Sciatic nerve (tissue), 2 donors: ENCODE measurements around the gene AP3D1. TPM values are rescaled to one million over a fixed set of nuclear protein-coding genes. Genes with fewer than 3 reads are reported as not detected.
"Not testable (repeated sequence)": the region's sequence is repeated elsewhere in the genome, so short reads cannot be mapped to it uniquely, and the experiment has no call there.

Experiments
- ATAC-seq: fragments of 200-7000 bp; cut with Tn5 transposase; one replicate; pipeline ENCODE4 v1.9.1; 2020; ENCODE audit warnings: mild to moderate bottlenecking, moderate library complexity
- DNase-seq: peaks from one replicate; pipeline ENCODE4 v3.0.0-alpha.2; 2020; ENCODE audit warnings: low spot score
- intact Hi-C: fragments of 100-400 bp; cut with DNase I; formaldehyde crosslinking; loops from one replicate; pipeline ENCODE4 v1.14.2; 2022
- total RNA-seq: library from RNA; stranded (reverse); fragmentation: NEBNext Ultra II Directional; extraction: Animal tissue kit (Norgen Biotek cat#: 25700); gene quantifications from one replicate; pipeline ENCODE4 v1.2.1, GENCODE V29; 2021
- donor health status: DM: no; HTN: no; CAD: no.
- donor health status: DM: no; HTN: no; CAD: no.

AP3D1 gene
- total RNA-seq, result 81.4 TPM

GRCh38 chr19:2151339-2152229 is at the start of gene AP3D1:
TSS of gene AP3D1 (minus strand) at chr19:2151566. CDS start at chr19:2151334, 232 bp downstream.
- ATAC-seq, result peak; percentile 98
- DNase-seq, result peak; percentile 99
- intact Hi-C loops, result no loop called here

- ATAC-seq, intact Hi-C loops, DNase-seq: not testable (repeated sequence)
Measured at GRCh38 chr19:2200624-2201294, 49.4 kb upstream of the AP3D1 start.

DNA sequence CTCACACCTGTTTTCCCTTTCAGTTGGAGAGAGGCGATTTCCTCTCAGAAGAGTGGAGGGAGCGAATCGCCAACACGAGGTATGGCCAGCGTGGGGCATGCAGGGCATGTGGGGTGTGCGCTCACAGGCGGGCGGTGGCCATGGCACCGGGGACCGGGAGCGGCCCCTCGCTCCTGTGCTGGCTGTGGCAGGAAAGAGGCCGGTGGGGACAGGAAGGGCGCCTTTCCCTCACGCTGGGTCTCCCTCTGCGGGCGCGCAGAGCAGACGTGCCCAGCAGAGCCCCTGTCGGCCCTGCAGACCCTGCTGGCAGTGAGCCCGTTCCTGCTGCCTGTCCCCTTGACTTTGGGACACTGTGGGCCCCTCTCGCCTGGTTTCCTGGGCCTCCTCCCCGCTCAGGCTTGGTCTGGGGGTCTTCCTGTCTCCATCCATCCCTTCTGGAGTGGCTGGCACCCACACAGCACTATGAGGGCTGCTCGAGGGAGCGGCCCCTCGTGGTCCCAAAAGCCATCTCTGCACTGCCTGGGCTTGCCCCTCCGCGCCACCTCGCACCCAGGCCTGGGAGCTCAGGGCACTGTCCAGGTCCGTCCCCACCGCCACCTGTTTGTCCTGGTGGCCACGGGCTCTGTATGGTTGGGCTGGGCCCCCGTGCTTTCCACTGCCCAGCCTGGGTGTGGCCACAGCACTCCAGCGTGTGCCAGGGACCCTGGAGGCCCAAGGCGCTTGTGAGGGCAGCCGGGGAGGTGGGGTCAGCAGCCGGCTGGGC is 48.7 kb upstream of the AP3D1 start:
- no peak for DNase-seq
- intact Hi-C loops, result no loop called here
- ATAC-seq, result no peak

DNA sequence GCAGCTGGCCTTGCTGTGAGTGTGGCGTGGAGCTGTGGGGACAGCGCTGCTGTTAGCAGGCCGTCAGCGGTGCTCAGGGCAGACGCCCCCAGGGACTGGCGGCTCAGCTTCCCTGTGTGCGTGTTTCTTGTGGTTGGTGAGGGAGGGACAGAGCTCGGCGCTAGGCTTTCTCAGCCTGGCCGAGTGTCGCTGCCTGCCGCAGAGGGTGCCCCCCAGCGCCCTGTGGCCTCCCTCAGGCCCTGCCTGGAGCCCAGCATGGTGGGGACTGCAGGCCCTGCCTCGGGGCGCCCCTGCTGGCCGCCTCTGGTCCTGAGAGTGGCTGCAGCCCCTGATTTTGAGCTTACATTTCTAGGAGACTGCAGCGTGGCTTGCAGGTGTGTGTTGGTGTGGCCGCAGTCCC is 47.8 kb upstream of the AP3D1 start:
- ATAC-seq (no peak), DNase-seq (no peak)
- intact Hi-C loops, result no loop called here

DNA sequence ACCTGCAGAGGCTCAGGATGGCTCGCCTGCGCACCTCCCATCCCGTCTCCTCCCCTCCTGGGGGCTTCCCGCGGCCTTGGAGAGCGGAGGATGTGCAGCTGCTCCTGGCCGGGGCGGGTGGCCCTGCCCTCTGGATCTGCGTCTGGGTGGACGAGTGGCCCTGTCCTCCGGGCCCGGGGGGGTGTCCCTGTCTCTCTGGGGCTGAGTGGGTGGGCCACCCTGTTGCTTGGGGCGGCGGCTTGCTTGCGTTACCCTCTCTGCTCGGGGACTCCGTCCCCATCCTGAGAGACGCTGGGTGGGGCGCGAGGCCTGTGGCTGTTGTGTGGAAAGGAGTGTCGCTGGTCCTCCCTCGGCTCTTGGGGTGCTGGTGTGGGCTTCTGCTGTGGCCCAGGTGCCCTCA is 47.0 kb upstream of the AP3D1 start:
- no peak for DNase-seq
- no peak for ATAC-seq
- intact Hi-C loops, result no loop called here

DNA sequence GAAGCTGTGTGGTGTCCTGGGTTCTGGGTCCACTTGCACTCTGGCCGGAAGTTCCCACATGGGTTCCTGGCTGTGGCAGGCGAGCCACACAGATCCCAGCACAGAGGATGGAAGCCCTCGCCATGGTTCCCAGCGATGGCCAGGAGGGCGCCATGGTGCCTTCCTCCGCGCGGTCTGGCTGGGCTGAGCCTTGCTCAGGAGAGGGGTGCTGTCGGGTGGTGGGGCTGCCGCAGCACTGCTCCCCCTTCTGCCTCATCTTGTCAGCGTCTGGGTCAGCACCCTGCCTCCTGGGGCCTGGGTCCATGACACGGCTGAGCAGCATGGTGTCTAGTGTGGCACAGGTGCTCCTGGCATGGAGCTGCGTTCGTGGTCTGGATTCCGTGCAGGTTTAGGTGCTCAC is 45.9 kb upstream of the AP3D1 start:
- intact Hi-C loops, result no loop called here

DNA sequence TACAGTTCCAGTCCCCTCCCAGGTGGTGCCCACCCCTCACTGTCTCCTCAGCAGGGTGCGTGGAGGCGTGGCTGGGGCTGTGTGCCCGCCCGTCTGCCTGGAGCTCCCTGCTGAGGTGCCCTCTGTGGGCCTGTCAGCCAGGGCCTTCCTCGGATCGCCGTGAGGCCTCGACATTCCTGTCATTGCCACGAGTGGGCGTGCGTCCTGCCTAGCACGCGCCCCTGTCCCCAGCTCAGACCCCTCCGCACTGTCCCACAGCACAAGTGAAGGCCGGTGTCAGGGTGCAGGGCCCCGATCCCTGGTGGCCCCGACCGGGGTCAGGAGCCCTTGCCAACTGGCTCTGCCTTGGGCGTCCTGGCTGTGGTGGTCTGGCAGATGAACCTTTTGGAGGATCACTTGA is 44.5 kb upstream of the AP3D1 start:
- DNase-seq (no peak), ATAC-seq (no peak)
- intact Hi-C loops, result no loop called here

More for the DNA sequence above, 45.9 kb upstream of the AP3D1 start:
- ATAC-seq (no peak), DNase-seq (no peak)

DNA sequence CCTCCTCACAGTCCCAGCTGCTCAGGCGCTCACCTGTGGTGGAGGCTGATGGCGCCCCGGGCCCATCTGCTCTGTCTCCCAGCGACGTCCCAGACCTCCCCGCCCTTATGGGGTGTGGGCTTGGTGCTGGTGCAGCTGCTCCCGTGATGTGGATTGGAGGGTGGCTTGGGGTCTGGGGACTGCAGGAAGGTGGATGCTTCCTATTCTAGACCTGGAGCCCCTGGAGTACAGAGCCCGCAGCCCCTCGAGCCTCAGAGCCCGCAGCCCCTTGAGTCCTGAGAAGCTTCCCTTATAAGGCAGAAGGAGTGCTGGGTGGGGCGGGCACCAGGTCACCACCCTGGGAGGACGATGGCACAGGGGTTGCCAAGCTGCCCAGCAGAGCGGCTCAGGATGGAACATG is 44.0 kb upstream of the AP3D1 start:
- no peak for ATAC-seq
- no peak for DNase-seq
- intact Hi-C loops, result no loop called here

GRCh38 chr19:2194513-2195078 is 43.2 kb upstream of the AP3D1 start:
- no peak for DNase-seq
- ATAC-seq, result no peak
- intact Hi-C loops, result no loop called here

DNA sequence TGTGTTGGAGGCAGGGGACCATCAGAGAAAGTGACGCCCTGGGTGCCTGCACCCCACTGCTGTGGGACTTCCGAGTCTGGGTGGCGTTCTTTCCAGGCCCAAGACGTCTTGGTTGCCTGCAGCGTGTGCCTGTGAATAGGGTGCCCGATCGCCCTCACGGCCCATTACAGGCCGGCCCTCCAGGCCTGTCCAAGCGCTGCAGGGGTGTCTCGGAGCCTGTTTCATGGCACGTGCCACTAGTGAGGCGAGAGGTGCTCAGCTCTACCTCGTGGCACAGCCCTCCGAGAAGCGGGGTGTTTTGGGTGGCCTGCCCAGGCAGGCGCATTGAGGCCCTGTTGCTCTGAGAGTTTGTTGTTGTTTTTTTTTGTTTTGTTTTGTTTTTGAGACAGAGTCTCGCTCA is 42.4 kb upstream of the AP3D1 start:
- DNase-seq, result no peak
- no peak for ATAC-seq
- intact Hi-C loops, result no loop called here

GRCh38 chr19:2192862-2193261 is 41.5 kb upstream of the AP3D1 start:
- DNase-seq (no peak), ATAC-seq (no peak)
- intact Hi-C loops, result no loop called here

DNA sequence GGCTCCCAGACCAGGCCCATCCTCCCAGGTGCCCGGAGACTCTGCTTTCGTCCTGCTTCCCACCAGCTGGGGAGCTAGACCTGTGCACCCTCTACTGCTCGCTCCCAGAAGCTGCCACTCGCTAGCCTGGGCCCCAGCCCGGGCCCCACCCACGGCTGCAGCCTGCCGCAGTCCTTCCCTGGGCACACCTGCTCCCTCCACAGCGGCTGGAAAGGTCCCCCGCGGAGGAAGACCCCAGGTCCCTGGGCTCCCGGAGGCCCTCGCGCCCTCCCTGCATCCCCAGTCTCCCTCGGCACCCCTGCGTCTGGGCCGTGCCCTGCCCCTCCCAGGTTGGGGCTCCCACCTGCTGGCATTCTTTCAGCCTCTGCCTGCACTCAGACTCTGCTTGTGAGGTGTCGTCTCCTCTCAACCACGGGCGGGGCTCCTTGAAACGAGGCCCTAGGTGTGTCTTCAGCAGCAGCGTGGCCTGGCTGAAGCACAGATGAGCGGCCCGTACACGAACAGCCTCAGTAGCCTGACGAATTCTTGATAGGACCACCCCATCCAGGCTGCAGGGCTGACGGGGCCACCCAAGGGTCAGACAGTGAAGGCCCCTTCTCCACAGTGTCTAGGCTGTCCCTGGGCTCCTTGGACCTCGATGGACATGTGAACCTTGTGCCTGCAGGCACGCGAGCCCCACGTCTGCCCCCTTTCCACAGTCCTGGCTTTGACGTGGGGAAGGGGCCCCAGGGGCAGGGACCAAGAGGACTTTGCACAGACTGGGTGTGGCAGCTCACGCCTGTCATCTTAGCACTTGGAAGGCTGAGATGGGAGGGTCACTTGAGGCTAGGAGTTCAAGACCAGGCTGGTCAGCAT is 40.3 kb upstream of the AP3D1 start:
- no peak for ATAC-seq
- intact Hi-C loops, result no loop called here
- no peak for DNase-seq

- DNase-seq (no peak), ATAC-seq (no peak)
- intact Hi-C loops, result no loop called here
Measured at GRCh38 chr19:2190848-2191455, 39.6 kb upstream of the AP3D1 start.

DNA sequence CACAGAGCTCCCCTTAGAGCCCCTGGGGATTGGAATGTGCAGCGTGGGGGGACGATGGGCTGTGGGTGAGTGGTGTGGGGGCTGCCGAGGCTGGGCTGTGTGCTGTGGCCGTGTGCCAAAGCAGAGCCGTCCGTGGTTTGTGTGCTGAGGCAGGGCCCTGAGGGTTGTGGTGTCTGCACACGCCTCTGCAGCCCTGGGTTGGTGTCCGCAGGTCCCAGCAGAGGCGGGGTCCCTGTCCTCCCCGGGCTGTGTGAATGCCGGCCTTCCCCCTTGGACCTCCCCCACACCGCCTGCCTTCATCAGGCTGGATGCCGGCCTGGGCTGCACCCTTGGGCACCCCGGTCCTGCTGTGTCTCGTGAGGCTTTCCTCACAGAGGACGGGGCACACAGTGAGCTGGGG is 38.5 kb upstream of the AP3D1 start:
- intact Hi-C loops, result no loop called here
- ATAC-seq, result no peak
- no peak for DNase-seq

GRCh38 chr19:2188708-2189385 is 37.5 kb upstream of the AP3D1 start:
- no peak for ATAC-seq
- intact Hi-C loops, result no loop called here
- no peak for DNase-seq

- ATAC-seq (no peak), DNase-seq (no peak)
- intact Hi-C loops, result no loop called here
Measured at GRCh38 chr19:2187159-2187558, 35.8 kb upstream of the AP3D1 start.

- intact Hi-C loops, result no loop called here
- ATAC-seq (peak; percentile 94), DNase-seq (peak; percentile 89)
Measured at GRCh38 chr19:2186071-2186846, 34.9 kb upstream of the AP3D1 start.
